NCI-H2171 treated with DMSO at 0.1 percent for 48 hours (cell line): Measurements from ENCODE around the gene UVSSA.
"Not testable (repeated sequence)": the region's sequence is repeated elsewhere in the genome, so short reads cannot be mapped to it uniquely, and the experiment has no call there.

ENCODE experiments used
- DNase-seq: peaks from one replicate; lab custom pipeline; 2025; lab: John Stamatoyannopoulos, UW

UVSSA gene

GRCh38 chr4:1377606-1378261 lies 30.7 kb downstream of the UVSSA start:
- no peak for DNase-seq

GRCh38 chr4:1378559-1379231 lies 31.7 kb downstream of the UVSSA start:
- no peak for DNase-seq

- no peak for DNase-seq
These were observed 32.4 kb downstream of the UVSSA start for GRCh38 chr4:1379351-1379781.

- no peak for DNase-seq
These were observed 32.9 kb downstream of the UVSSA start for GRCh38 chr4:1379801-1380331.

GRCh38 chr4:1380368-1381151 lies 33.6 kb downstream of the UVSSA start:
- DNase-seq: no peak

GRCh38 chr4:1381181-1381621 lies 34.2 kb downstream of the UVSSA start:
- DNase-seq: no peak

GRCh38 chr4:1381944-1382541 lies 35.0 kb downstream of the UVSSA start:
- no peak for DNase-seq

- DNase-seq: no peak
These were observed 36.0 kb downstream of the UVSSA start for GRCh38 chr4:1382776-1383727.

GRCh38 chr4:1383728-1384591 lies 37.0 kb downstream of the UVSSA start:
- DNase-seq: no peak

GRCh38 chr4:1384675-1385372 lies 37.8 kb downstream of the UVSSA start:
- no peak for DNase-seq

GRCh38 chr4:1385373-1386340 lies 38.6 kb downstream of the UVSSA start:
- DNase-seq: no peak

GRCh38 chr4:1393363-1393762 lies 46.4 kb downstream of the UVSSA start:
- not testable (repeated sequence) for DNase-seq

GRCh38 chr4:1393866-1394265 lies 46.9 kb downstream of the UVSSA start:
- DNase-seq: no peak

- not testable (repeated sequence) for DNase-seq
These were observed 47.8 kb downstream of the UVSSA start for GRCh38 chr4:1394554-1395388.

- not testable (repeated sequence) for DNase-seq
These were observed 48.4 kb downstream of the UVSSA start for GRCh38 chr4:1395389-1395820.

- no peak for DNase-seq
These were observed 49.2 kb downstream of the UVSSA start for GRCh38 chr4:1395941-1396805.
